OCI-LY1 (cell line): ENCODE measurements around the gene SLC7A7.

Experiments used
- H2AFZ ChIP-seq: fragments of 200-600 bp; sonication (generic), shearing (Covaris generic); 2 replicates; pipeline ENCODE4 v1.6.0; 2014; ENCODE audit warnings: antibody characterized with exemption, mild to moderate bottlenecking, low read length
- H3F3A ChIP-seq: fragments of 200-600 bp; sonication (generic), shearing (Covaris generic); 2 replicates; pipeline ENCODE4 v1.6.0; 2014; ENCODE audit warnings: mild to moderate bottlenecking, antibody characterized with exemption, low read length, moderate library complexity; ENCODE audit not compliant: insufficient read depth
- H3K27ac ChIP-seq: fragments of 200-600 bp; sonication (generic); 2 replicates; pipeline ENCODE4 v1.5.1; 2014; ENCODE audit warnings: low read length, mixed run types, mild to moderate bottlenecking, low read depth; ENCODE audit not compliant: poor library complexity, severe bottlenecking
- H3K27me3 ChIP-seq: fragments of 200-600 bp; sonication (generic); 2 replicates; pipeline ENCODE4 v1.6.0; 2014; ENCODE audit warnings: antibody characterized with exemption, mild to moderate bottlenecking, low read length, moderate library complexity; ENCODE audit not compliant: insufficient read depth
- H3K36me3 ChIP-seq: fragments of 200-600 bp; sonication (generic); 2 replicates; pipeline ENCODE4 v1.6.1; 2014; ENCODE audit warnings: mild to moderate bottlenecking, antibody characterized with exemption, low read length, moderate library complexity, mixed read lengths; ENCODE audit not compliant: insufficient read depth
- H3K4me1 ChIP-seq: fragments of 200-600 bp; sonication (generic); 2 replicates; pipeline ENCODE4 v1.5.1; 2014; ENCODE audit warnings: mild to moderate bottlenecking, low read length, moderate library complexity; ENCODE audit not compliant: insufficient read depth, severe bottlenecking
- H3K4me2 ChIP-seq: fragments of 200-600 bp; sonication (generic), shearing (Covaris generic); 2 replicates; pipeline ENCODE4 v1.6.1; 2014; ENCODE audit warnings: low read length
- H3K4me3 ChIP-seq: fragments of 200-600 bp; sonication (generic); 2 replicates; pipeline ENCODE4 v1.5.1; 2014; ENCODE audit warnings: low read length, low read depth, mild to moderate bottlenecking, mixed read lengths; ENCODE audit not compliant: poor library complexity, severe bottlenecking
- H3K79me2 ChIP-seq: fragments of 200-600 bp; shearing (Covaris generic); 2 replicates; pipeline ENCODE4 v1.6.1; 2016; ENCODE audit warnings: mixed run types, low read length, mixed read lengths; ENCODE audit not compliant: insufficient read depth
- H3K9ac ChIP-seq: fragments of 200-600 bp; sonication (generic), shearing (Covaris generic); 2 replicates; pipeline ENCODE4 v1.6.1; 2014; ENCODE audit warnings: mild to moderate bottlenecking, low read length, mixed read lengths
- H3K9me2 ChIP-seq: fragments of 200-600 bp; sonication (generic), shearing (Covaris generic); 2 replicates; pipeline ENCODE4 v1.6.1; 2014; ENCODE audit warnings: low read depth, mild to moderate bottlenecking, low read length, mixed read lengths
- H3K9me3 ChIP-seq: fragments of 200-600 bp; shearing (Covaris generic); 2 replicates; pipeline ENCODE4 v1.6.1; 2014; ENCODE audit warnings: low read length, mixed read lengths
- H4K20me1 ChIP-seq: fragments of 200-600 bp; sonication (generic), shearing (Covaris generic); 2 replicates; pipeline ENCODE4 v1.6.0; 2016; ENCODE audit warnings: mild to moderate bottlenecking, low read length; ENCODE audit not compliant: insufficient read depth
- EZH2 ChIP-seq: fragments of 200-600 bp; sonication (generic), shearing (Covaris generic); IDR thresholded peaks from 2 replicates; pipeline ENCODE4 v1.8.0; 2017; ENCODE audit warnings: borderline replicate concordance, mixed run types, mild to moderate bottlenecking, antibody characterized with exemption, low read length, moderate library complexity, mixed read lengths
- TF ChIP-seq, protein P1 (sequence below): fragments of 200-600 bp; sonication (generic), shearing (Covaris generic); IDR thresholded peaks from 2 replicates; pipeline ENCODE4 v1.5.1; 2017; ENCODE audit warnings: mild to moderate bottlenecking, antibody characterized with exemption, low read length, moderate library complexity, mixed read lengths

Gene SLC7A7

GRCh38 chr14:22803687-22803974 is 11.6 kb downstream of the SLC7A7 start:
- H3K79me2 ChIP-seq = no peaks in the 10 kb centered on the region

GRCh38 chr14:22802860-22803686 is 12.2 kb downstream of the SLC7A7 start:
- Histone ChIP-seq H3K9ac (no peak overlapping the region), H3K4me2 (peak overlapping the region; percentile 13; the same call in 1 of the 2 replicates), H3K79me2 (no peaks in the 10 kb centered on the region), H3K4me1 (peaks cover 24% of the 10 kb centered on the region), H3K36me3 (no peaks in the 10 kb centered on the region), H3K9me3 (no peaks in the 10 kb centered on the region), H3K27me3 (no peaks in the 10 kb centered on the region), H2AFZ (no peak overlapping the region), H3F3A (no peaks in the 10 kb centered on the region), H4K20me1 (no peaks in the 10 kb centered on the region), H3K4me3 (no peak overlapping the region), H3K27ac (peak overlapping the region; percentile 30), H3K9me2 (no peaks in the 10 kb centered on the region)
- TF ChIP-seq EZH2 = no peak
- TF ChIP-seq, protein P1, sequence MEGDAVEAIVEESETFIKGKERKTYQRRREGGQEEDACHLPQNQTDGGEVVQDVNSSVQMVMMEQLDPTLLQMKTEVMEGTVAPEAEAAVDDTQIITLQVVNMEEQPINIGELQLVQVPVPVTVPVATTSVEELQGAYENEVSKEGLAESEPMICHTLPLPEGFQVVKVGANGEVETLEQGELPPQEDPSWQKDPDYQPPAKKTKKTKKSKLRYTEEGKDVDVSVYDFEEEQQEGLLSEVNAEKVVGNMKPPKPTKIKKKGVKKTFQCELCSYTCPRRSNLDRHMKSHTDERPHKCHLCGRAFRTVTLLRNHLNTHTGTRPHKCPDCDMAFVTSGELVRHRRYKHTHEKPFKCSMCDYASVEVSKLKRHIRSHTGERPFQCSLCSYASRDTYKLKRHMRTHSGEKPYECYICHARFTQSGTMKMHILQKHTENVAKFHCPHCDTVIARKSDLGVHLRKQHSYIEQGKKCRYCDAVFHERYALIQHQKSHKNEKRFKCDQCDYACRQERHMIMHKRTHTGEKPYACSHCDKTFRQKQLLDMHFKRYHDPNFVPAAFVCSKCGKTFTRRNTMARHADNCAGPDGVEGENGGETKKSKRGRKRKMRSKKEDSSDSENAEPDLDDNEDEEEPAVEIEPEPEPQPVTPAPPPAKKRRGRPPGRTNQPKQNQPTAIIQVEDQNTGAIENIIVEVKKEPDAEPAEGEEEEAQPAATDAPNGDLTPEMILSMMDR = no peak

More at GRCh38 chr14:22803687-22803974, 11.6 kb downstream of the SLC7A7 start:
- Histone ChIP-seq H3K4me2 (peak overlapping the region; percentile 13; the same call in 1 of the 2 replicates), H3K27ac (peak overlapping the region; percentile 30), H3K4me3 (no peak overlapping the region), H3K36me3 (no peaks in the 10 kb centered on the region), H3K9me3 (no peaks in the 10 kb centered on the region), H4K20me1 (no peaks in the 10 kb centered on the region), H3K27me3 (no peaks in the 10 kb centered on the region), H2AFZ (no peak overlapping the region), H3K9ac (no peak overlapping the region), H3F3A (no peaks in the 10 kb centered on the region), H3K4me1 (peaks cover 24% of the 10 kb centered on the region), H3K9me2 (no peaks in the 10 kb centered on the region)
- TF ChIP-seq, protein P1 = no peak
- no peak for TF ChIP-seq EZH2

- Histone ChIP-seq H4K20me1 (no peaks in the 10 kb centered on the region), H3K4me1 (peaks cover 22% of the 10 kb centered on the region), H3K27me3 (no peaks in the 10 kb centered on the region), H3K79me2 (no peaks in the 10 kb centered on the region), H3K9me2 (no peaks in the 10 kb centered on the region), H3F3A (no peaks in the 10 kb centered on the region), H3K36me3 (no peaks in the 10 kb centered on the region), H2AFZ (no peak overlapping the region), H3K9me3 (no peaks in the 10 kb centered on the region), H3K9ac (no peak overlapping the region), H3K27ac (no peak overlapping the region), H3K4me3 (no peak overlapping the region), H3K4me2 (no peak overlapping the region)
- TF ChIP-seq EZH2 = no peak
- TF ChIP-seq, protein P1 = no peak
Measured at GRCh38 chr14:22801716-22802115, 13.5 kb downstream of the SLC7A7 start.
